Measurements from ENCODE around the gene WDR1. TPM values are rescaled to one million over a fixed set of nuclear protein-coding genes. Genes with fewer than 3 reads are reported as not detected.
A peak's percentile ranks its signal among the peaks of the same experiment; 100 is the strongest.

Gene WDR1
- total and polyA plus RNA-seq, 4 experiments from 2014 or later, result 295 to 348 (median 318) TPM

DNA sequence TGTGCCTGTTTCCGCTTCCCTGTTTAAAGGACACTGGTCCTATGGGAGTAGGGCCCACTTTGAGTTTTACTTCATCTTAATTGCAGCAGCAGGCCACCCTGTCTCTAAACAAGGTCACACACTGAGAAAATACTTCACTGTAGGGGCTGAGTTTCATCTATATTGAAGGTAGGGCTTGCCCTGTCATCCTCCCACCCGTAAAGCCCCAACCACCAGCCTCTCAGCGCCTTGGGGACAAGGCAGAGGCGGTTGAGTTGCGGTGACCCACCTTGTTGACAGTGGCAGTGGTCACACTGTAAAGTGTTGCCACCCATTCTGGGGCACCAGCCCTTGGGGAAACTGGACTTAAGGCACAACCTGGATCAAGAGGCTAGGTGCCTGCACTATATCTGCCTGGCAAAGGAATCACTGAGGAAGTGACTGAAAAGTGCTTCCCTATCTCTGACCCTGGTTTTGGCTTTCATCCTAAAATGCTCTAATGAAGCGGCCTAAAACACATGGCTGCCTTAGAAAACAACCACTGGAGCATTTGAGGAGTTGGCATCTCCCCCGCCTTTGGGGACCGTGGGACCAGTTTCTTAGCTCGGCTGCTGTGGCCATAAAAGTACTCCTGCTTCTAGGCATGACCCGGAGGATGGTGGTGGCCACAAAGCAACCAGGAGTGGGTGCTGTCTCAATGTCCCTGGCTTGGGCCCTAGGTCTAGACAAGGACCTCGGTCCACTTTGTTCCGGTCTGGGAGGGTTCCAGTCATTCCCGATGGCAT, 7.8 kb upstream of the WDR1 start:
- H3K4me3 Mint-ChIP-seq, result peak overlapping the region in 4 of 8 donors; percentile 8 to 53 (median 25)
- H3K36me3 Mint-ChIP-seq, result no peaks in the 10 kb centered on the region
- ChIA-PET CTCF (ENCODE audit: partially characterized antibody) (interaction anchor here (1.0 kb wide), 1 partner anchor 30 kb away, joined by 3 read pairs; no protein-coding TSS in a partner anchor), POLR2A (ENCODE audit: partially characterized antibody) (no interaction called here)
- H3K9me3 ChIP-seq (ENCODE audit: control insufficient read depth in 1 of 2, low read length in 2 of 2), result no peaks in the 10 kb centered on the region
- no peaks in the 10 kb centered on the region for H3K9me3 Mint-ChIP-seq
- no peaks in the 10 kb centered on the region for H3K27me3 Mint-ChIP-seq
- no peaks in the 10 kb centered on the region for H3K36me3 ChIP-seq (ENCODE audit: insufficient read depth, low read length)
- no peak overlapping the region for H3K4me3 ChIP-seq (ENCODE audit: low read length in 2 of 2)
- H3K4me1 Mint-ChIP-seq, result peaks cover 8 to 19% (median 13%) of the 10 kb centered on the region in 4 donors
- H3K27ac Mint-ChIP-seq, result peak overlapping the region in 2 of 7 donors; percentile 43 to 54
- no peak overlapping the region for H3K27ac ChIP-seq (ENCODE audit: low read depth, low read length)
- DNase-seq, result no peak
- no peaks in the 10 kb centered on the region for H3K27me3 ChIP-seq (ENCODE audit: insufficient read depth, low read length)
- peaks cover 16% of the 10 kb centered on the region for H3K4me1 ChIP-seq (ENCODE audit: insufficient read depth, low read length)
- intact Hi-C loops (cut with micrococcal nuclease), result no loop called here

DNA sequence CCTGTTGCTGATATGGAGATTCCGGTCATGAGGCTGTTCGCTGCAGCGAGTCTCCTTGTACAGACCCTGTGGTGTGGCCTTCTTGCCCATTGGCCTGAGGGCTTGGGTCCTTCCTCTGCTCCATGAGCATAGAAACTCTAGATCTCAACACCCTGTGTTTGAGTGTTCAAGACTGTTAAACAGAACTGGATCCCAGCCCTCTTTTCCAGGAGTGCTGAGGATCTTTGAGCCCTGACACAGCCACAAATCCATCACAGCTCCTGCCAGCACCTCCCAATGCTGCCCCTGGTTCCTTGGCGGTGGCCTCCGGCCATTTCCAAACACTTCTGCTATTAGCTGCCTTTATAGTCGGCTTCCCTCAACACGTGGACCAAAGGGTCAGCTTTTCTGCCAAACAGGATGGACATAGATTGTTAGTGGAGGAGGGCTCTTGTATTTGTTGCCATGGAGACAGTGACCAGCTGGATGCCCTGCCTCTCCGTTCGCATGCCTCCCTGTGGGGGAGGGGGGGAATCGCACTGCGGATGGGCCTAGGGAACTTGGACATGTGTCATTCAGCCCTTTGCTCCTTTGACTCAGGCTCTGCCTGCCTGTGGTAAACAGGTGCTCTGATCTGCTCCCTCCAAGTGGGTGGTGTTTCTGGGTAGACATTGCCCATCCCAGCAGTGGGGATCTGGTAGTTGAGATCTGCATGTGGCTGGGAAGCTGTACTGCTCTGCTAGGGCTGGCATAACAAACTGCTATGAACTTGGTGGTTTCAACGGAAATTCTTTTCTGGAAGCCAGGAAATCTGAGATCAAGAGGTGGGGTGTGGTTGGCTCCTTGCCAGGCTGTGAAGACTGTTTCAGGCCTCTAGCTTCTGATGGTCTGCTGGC, 6.9 kb upstream of the WDR1 start:
- Mint-ChIP-seq H3K9me3 (no peaks in the 10 kb centered on the region), H3K36me3 (no peaks in the 10 kb centered on the region), H3K27ac (peak overlapping the region in 5 of 7 donors; percentile 31 to 75 (median 44)), H3K4me1 (peaks cover 11 to 27% (median 21%) of the 10 kb centered on the region in 4 donors), H3K4me3 (peak overlapping the region in 4 of 8 donors; percentile 8 to 65 (median 50)), H3K27me3 (no peaks in the 10 kb centered on the region)
- H3K27me3 ChIP-seq (ENCODE audit: insufficient read depth, low read length), result no peaks in the 10 kb centered on the region
- ChIA-PET POLR2A (ENCODE audit: partially characterized antibody) (no interaction called here), CTCF (ENCODE audit: partially characterized antibody) (no interaction called here)
- peak in 1 of 5 donors; percentile 13 for DNase-seq
- no peak overlapping the region for H3K27ac ChIP-seq (ENCODE audit: low read depth, low read length)
- no peaks in the 10 kb centered on the region for H3K9me3 ChIP-seq (ENCODE audit: control insufficient read depth in 1 of 2, low read length in 2 of 2)
- no peaks in the 10 kb centered on the region for H3K36me3 ChIP-seq (ENCODE audit: insufficient read depth, low read length)
- H3K4me1 ChIP-seq (ENCODE audit: insufficient read depth, low read length), result peaks cover 23% of the 10 kb centered on the region
- intact Hi-C loops (cut with micrococcal nuclease), result no loop called here
- no peak overlapping the region for H3K4me3 ChIP-seq (ENCODE audit: low read length in 2 of 2)

DNA sequence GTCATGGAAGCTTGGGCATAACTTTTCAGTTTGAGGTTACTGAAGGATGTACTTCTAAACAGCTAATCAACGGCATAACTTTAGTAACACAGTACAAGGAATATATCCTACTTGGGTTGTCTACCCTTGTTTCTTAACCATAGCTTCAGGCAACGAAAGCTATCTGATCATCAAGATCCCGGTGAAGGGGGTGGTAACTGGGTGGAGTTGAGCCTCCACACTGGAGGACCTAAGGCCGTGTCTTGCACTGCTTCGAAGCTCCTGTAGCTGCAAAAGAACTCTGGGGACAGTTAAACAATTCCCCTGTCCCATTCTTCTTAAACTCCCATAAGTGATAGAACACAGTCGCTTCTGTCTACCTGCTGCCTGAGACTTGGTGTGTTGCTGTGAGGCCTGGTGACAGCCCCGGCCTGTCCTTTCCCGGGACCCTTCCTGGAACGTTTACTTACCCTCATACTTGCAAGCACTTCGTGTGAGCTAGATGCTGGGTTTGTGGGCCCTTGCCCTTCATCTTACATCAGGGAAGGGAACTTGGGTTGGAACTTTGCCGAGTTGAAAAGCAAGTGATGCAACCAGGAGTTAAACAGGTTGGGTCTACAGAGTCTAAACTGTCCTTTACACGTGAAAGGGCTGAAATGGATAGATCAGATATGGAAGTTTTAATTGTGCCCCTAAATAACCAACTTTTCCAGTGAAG, 5.8 kb upstream of the WDR1 start:
- no peaks in the 10 kb centered on the region for H3K27me3 ChIP-seq (ENCODE audit: insufficient read depth, low read length)
- H3K36me3 ChIP-seq (ENCODE audit: insufficient read depth, low read length), result no peaks in the 10 kb centered on the region
- H3K4me3 Mint-ChIP-seq, result peak overlapping the region in 1 of 8 donors; percentile 26
- POLR2A ChIA-PET (ENCODE audit: partially characterized antibody), result interaction anchor here (1.0 to 10.6 kb wide), 2 partner anchors 22 to 42 kb away, joined by 3 to 396 read pairs; no protein-coding TSS in a partner anchor
- no peaks in the 10 kb centered on the region for H3K9me3 Mint-ChIP-seq
- CTCF ChIA-PET (ENCODE audit: partially characterized antibody), result no interaction called here
- no peak for DNase-seq
- no peak overlapping the region for H3K4me3 ChIP-seq (ENCODE audit: low read length in 2 of 2)
- no peaks in the 10 kb centered on the region for H3K36me3 Mint-ChIP-seq
- H3K9me3 ChIP-seq (ENCODE audit: control insufficient read depth in 1 of 2, low read length in 2 of 2), result no peaks in the 10 kb centered on the region
- peaks cover 34% of the 10 kb centered on the region for H3K4me1 ChIP-seq (ENCODE audit: insufficient read depth, low read length)
- H3K27me3 Mint-ChIP-seq, result no peaks in the 10 kb centered on the region
- peaks cover 20 to 37% (median 31%) of the 10 kb centered on the region in 4 donors for H3K4me1 Mint-ChIP-seq
- intact Hi-C loops (cut with micrococcal nuclease), result no loop called here
- H3K27ac Mint-ChIP-seq, result peak overlapping the region in 3 of 7 donors; percentile 21 to 52 (median 31)
- no peak overlapping the region for H3K27ac ChIP-seq (ENCODE audit: low read depth, low read length)

DNA sequence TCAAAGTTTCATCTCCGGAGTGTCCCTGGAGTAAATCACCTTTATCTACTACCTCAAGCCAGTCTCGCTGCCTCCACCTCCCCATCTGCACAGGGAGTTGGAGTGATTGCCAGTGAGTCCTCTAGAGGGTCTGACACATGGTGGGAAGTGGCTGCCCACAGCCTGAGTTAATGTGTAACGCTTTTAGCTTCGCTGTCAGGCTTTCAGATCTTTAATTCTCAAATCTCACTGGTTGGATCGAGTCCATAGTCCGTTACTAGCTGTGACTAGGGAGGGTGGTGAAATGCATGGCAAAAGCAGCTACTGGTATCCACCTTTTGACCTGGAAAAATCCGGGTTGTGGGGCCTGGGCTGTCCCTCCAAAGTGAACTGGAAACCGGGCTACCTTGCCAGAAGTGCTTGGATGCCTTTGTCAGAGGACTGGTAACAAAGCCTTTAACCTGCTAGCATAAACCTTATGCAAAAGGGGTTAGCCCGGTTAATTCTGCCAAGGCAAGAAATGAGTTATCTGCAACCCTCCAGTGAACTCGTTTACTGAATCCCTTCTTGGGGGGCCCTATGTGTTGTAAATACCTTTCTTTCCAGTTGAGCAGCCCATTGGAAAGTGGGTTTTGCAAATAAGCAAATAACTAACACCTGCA, 5.1 kb upstream of the WDR1 start:
- Histone ChIP-seq H3K27ac (ENCODE audit: low read depth, low read length) (no peak overlapping the region), H3K4me1 (ENCODE audit: insufficient read depth, low read length) (peaks cover 37% of the 10 kb centered on the region), H3K36me3 (ENCODE audit: insufficient read depth, low read length) (no peaks in the 10 kb centered on the region), H3K27me3 (ENCODE audit: insufficient read depth, low read length) (no peaks in the 10 kb centered on the region), H3K9me3 (ENCODE audit: control insufficient read depth in 1 of 2, low read length in 2 of 2) (no peaks in the 10 kb centered on the region), H3K4me3 (ENCODE audit: low read length in 2 of 2) (no peak overlapping the region)
- H3K27ac Mint-ChIP-seq, result peak overlapping the region in 2 of 7 donors; percentile 18 to 97
- H3K36me3 Mint-ChIP-seq, result peaks cover 0 to 5% of the 10 kb centered on the region in 2 donors
- H3K9me3 Mint-ChIP-seq, result no peaks in the 10 kb centered on the region
- peaks cover 24 to 43% (median 35%) of the 10 kb centered on the region in 4 donors for H3K4me1 Mint-ChIP-seq
- POLR2A ChIA-PET (ENCODE audit: partially characterized antibody), result interaction anchor here (1.0 to 10.6 kb wide), 2 partner anchors 21 to 43 kb away, joined by 3 to 396 read pairs; no protein-coding TSS in a partner anchor
- intact Hi-C loops (cut with micrococcal nuclease), result no loop called here
- CTCF ChIA-PET (ENCODE audit: partially characterized antibody), result interaction anchor here (1.8 kb wide), 1 partner anchor 31 kb away, joined by 4 read pairs; no protein-coding TSS in a partner anchor
- H3K4me3 Mint-ChIP-seq, result peak overlapping the region in 1 of 8 donors; percentile 48
- no peaks in the 10 kb centered on the region for H3K27me3 Mint-ChIP-seq
- DNase-seq, result no peak

DNA sequence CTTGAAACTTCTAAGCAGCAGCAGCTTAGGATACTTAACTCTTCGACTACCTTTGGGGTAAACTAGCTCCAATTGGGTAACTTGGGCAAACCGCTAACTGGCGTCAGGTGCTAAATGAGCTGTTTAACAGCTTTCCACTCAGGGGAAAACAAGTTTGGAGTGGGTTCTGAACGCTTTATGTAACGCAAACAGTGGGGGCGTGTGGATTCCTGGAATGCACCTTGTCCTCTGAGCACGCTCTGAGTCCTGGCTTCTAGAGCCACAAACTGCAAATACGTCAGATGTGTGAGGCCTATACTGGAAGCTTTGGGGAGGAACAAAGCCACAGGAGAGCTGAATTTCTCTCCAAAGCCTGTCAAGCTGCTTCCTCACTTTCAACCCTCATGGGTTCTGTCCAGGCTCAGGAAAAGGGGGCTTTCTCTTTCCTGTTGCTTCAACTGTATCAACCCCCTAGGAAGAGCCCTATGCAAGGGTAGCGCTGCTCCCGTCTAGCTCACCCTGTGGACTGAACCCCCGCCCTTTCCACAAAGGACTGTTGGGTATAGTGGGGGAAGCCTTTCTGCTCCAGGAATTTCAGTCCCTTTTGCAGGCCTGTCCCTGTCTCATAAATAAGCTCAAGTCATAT, 4.5 kb upstream of the WDR1 start:
- Histone ChIP-seq H3K9me3 (ENCODE audit: control insufficient read depth in 1 of 2, low read length in 2 of 2) (no peaks in the 10 kb centered on the region), H3K36me3 (ENCODE audit: insufficient read depth, low read length) (no peaks in the 10 kb centered on the region), H3K27ac (ENCODE audit: low read depth, low read length) (no peak overlapping the region), H3K27me3 (ENCODE audit: insufficient read depth, low read length) (no peaks in the 10 kb centered on the region), H3K4me3 (ENCODE audit: low read length in 2 of 2) (no peak overlapping the region), H3K4me1 (ENCODE audit: insufficient read depth, low read length) (peaks cover 37% of the 10 kb centered on the region)
- H3K4me1 Mint-ChIP-seq, result peaks cover 24 to 44% (median 36%) of the 10 kb centered on the region in 4 donors
- H3K9me3 Mint-ChIP-seq, result peaks cover 0 to under 1% (median 0%) of the 10 kb centered on the region in 8 donors
- intact Hi-C loops (cut with micrococcal nuclease), result no loop called here
- POLR2A ChIA-PET (ENCODE audit: partially characterized antibody), result interaction anchor here (10.6 kb wide), 1 partner anchor 21 kb away, joined by 396 read pairs; no protein-coding TSS in a partner anchor
- H3K4me3 Mint-ChIP-seq, result peak overlapping the region in 1 of 8 donors; percentile 48
- no peak for DNase-seq
- peak overlapping the region in 4 of 7 donors; percentile 17 to 97 (median 22) for H3K27ac Mint-ChIP-seq
- no peaks in the 10 kb centered on the region for H3K27me3 Mint-ChIP-seq
- peaks cover 0 to 5% of the 10 kb centered on the region in 2 donors for H3K36me3 Mint-ChIP-seq
- CTCF ChIA-PET (ENCODE audit: partially characterized antibody), result interaction anchor here (1.8 kb wide), 1 partner anchor 31 kb away, joined by 4 read pairs; no protein-coding TSS in a partner anchor

DNA sequence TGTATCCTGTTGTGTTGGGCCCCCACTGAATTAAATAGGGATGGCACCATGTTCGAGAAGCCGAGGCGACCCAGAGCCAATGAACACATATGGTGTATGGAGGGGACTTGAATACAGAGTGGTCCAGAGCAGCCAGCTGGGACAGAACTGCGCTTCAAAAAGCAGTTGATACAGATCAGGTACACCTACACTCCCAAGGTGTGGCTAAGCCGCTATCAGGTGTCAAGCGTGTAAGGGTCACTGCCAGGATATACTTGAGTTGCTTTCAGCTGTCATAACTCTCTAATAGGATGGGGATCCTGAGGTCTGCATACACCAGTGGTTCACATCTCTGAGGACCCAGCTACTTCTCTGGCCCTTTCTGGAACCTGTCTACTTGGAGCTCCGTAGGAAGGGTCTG, 3.2 kb upstream of the WDR1 start:
- Mint-ChIP-seq H3K27ac (peak overlapping the region in 3 of 7 donors; percentile 97 to 99 (median 98)), H3K9me3 (peaks cover 0 to 2% (median 0%) of the 10 kb centered on the region in 8 donors), H3K36me3 (peaks cover 9 to 18% of the 10 kb centered on the region in 2 donors), H3K27me3 (no peaks in the 10 kb centered on the region), H3K4me1 (peaks cover 30 to 57% (median 45%) of the 10 kb centered on the region in 4 donors), H3K4me3 (no peak overlapping the region)
- intact Hi-C loops (cut with micrococcal nuclease), result loop anchor here (5.0 to 10.0 kb wide), 3 partner anchors 38 to 1353 kb away; no protein-coding TSS in a partner anchor
- Histone ChIP-seq H3K27ac (ENCODE audit: low read depth, low read length) (no peak overlapping the region), H3K36me3 (ENCODE audit: insufficient read depth, low read length) (peaks cover 9% of the 10 kb centered on the region), H3K4me1 (ENCODE audit: insufficient read depth, low read length) (peaks cover 47% of the 10 kb centered on the region), H3K4me3 (ENCODE audit: low read length in 2 of 2) (no peak overlapping the region), H3K9me3 (ENCODE audit: control insufficient read depth in 1 of 2, low read length in 2 of 2) (no peaks in the 10 kb centered on the region), H3K27me3 (ENCODE audit: insufficient read depth, low read length) (no peaks in the 10 kb centered on the region)
- CTCF ChIA-PET (ENCODE audit: partially characterized antibody), result interaction anchor here (0.8 to 3.2 kb wide), 7 partner anchors 10 to 341 kb away, joined by 3 to 11 read pairs (median 3); no protein-coding TSS in a partner anchor
- DNase-seq, result no peak
- POLR2A ChIA-PET (ENCODE audit: partially characterized antibody), result interaction anchor here (10.6 kb wide), 1 partner anchor 19 kb away, joined by 396 read pairs; no protein-coding TSS in a partner anchor

All from CD4-positive, alpha-beta memory T cell (primary cell).